SK-N-SH (cell line): Measurements from ENCODE around the gene LGALS13. TPM values are rescaled to one million over a fixed set of nuclear protein-coding genes. Genes with fewer than 3 reads are reported as not detected.

Source experiments
- CTCF ChIA-PET: fragments of 300-600, 350-600 bp; formaldehyde crosslinking; extraction: SDS; loops from one replicate; lab custom pipeline; 2021; lab: Yijun Ruan, JAX
- POLR2A ChIA-PET: fragments of 350-600 bp; sonication (Branson Sonifier 250); formaldehyde crosslinking; extraction: SDS; loops from one replicate; lab custom pipeline; 2020; ENCODE audit warnings: antibody characterized with exemption, inconsistent platforms; lab: Yijun Ruan, JAX
- DNase-seq: peaks from one replicate; pipeline ENCODE4 v3.0.0; 2012
- H2AFZ ChIP-seq: fragments of 200-600 bp; sonication (generic); 2 replicates; pipeline ENCODE4 v1.8.1; 2016; ENCODE audit warnings: antibody characterized with exemption, mild to moderate bottlenecking, low read depth
- H3F3A ChIP-seq: fragments of 200-600 bp; sonication (generic); replicated peaks from 2 replicates; pipeline ENCODE3; 2016; ENCODE audit warnings: antibody characterized with exemption, mild to moderate bottlenecking; ENCODE audit not compliant: insufficient read depth
- H3K27ac ChIP-seq, 2 experiments: fragments of 200-500 bp in 1 of 2; fragments of 200-600 bp in 1 of 2; sonication (Bioruptor generic) in 1 of 2; sonication (generic), shearing (Covaris generic) in 1 of 2; 2 replicates each; pipeline versions ENCODE4 v1.5.1 to v1.6.1; 2014 to 2016; ENCODE audit warnings: low read depth in 2 of 2, inconsistent platforms in 1 of 2, low read length in 1 of 2, mild to moderate bottlenecking in 1 of 2, mixed read lengths in 1 of 2
- H3K27me3 ChIP-seq: fragments of 200-600 bp; sonication (generic), shearing (Covaris generic); 2 replicates; pipeline ENCODE4 v1.6.1; 2016; ENCODE audit warnings: mixed run types; ENCODE audit not compliant: insufficient read depth
- H3K36me3 ChIP-seq, 2 experiments: fragments of 200-500 bp in 1 of 2; fragments of 200-600 bp in 1 of 2; sonication (Bioruptor generic) in 1 of 2; sonication (generic) in 1 of 2; replicated peaks in 1 of 2; 2 replicates each; pipeline versions ENCODE3 to v1.5.1; 2014 to 2016; ENCODE audit warnings: low read length in 1 of 2, mild to moderate bottlenecking in 1 of 2; ENCODE audit not compliant: insufficient read depth in 2 of 2, control insufficient read depth in 1 of 2
- H3K4me1 ChIP-seq, 2 experiments: fragments of 200-500 bp in 1 of 2; fragments of 200-600 bp in 1 of 2; sonication (Bioruptor generic) in 1 of 2; sonication (generic), shearing (Covaris generic) in 1 of 2; 2 replicates each; pipeline versions ENCODE4 v1.5.1 to v1.6.1; 2014 to 2016; ENCODE audit warnings: low read depth in 1 of 2, low read length in 1 of 2, mixed run types in 1 of 2; ENCODE audit not compliant: insufficient read depth in 2 of 2, control insufficient read depth in 1 of 2
- H3K4me2 ChIP-seq: fragments of 200-600 bp; sonication (generic), shearing (Covaris generic); 2 replicates; pipeline ENCODE4 v1.6.1; 2017; ENCODE audit warnings: mixed run types
- H3K4me3 ChIP-seq, 2 experiments: fragments of 200-500 bp in 1 of 2; fragments of 200-600 bp in 1 of 2; sonication (Bioruptor generic) in 1 of 2; sonication (generic), shearing (Covaris generic) in 1 of 2; 2 replicates each; pipeline versions ENCODE4 v1.5.1 to v1.8.1; 2014 to 2016; ENCODE audit warnings: low read depth in 2 of 2, inconsistent platforms in 1 of 2, low read length in 1 of 2, mild to moderate bottlenecking in 1 of 2, mixed read lengths in 1 of 2, moderate library complexity in 1 of 2
- H3K79me2 ChIP-seq: fragments of 200-600 bp; sonication (generic); 2 replicates; pipeline ENCODE4 v1.8.1; 2017; ENCODE audit warnings: mild to moderate bottlenecking; ENCODE audit not compliant: insufficient read depth
- H3K9ac ChIP-seq: fragments of 200-600 bp; sonication (generic); 2 replicates; pipeline ENCODE4 v1.6.1; 2017; ENCODE audit warnings: mixed run types
- H3K9me2 ChIP-seq: fragments of 200-600 bp; sonication (generic); 2 replicates; pipeline ENCODE4 v1.6.1; 2017; ENCODE audit warnings: mixed run types
- H3K9me3 ChIP-seq: fragments of 200-600 bp; sonication (generic); 2 replicates; pipeline ENCODE4 v1.6.1; 2017; ENCODE audit warnings: mixed run types, mild to moderate bottlenecking, moderate library complexity
- H4K20me1 ChIP-seq: fragments of 200-600 bp; sonication (generic); 2 replicates; pipeline ENCODE4 v1.6.1; 2017; ENCODE audit warnings: mild to moderate bottlenecking, mixed run types; ENCODE audit not compliant: insufficient read depth
- CHD2 ChIP-seq: fragments of 150-350 bp; IDR thresholded peaks from 2 replicates; pipeline ENCODE4 v1.6.1; 2018; ENCODE audit warnings: low read length; ENCODE audit not compliant: partially characterized antibody
- CTCF ChIP-seq: fragments of 200-600 bp; sonication (generic); IDR thresholded peaks from 2 replicates; pipeline ENCODE4 v1.6.1; 2017; ENCODE audit warnings: antibody characterized with exemption, mild to moderate bottlenecking, moderate library complexity
- ELF1 ChIP-seq: IDR thresholded peaks from 2 replicates; pipeline ENCODE4 v1.4.0; 2012
- EP300 ChIP-seq, 2 experiments: IDR thresholded peaks; 2 replicates each; pipeline versions ENCODE4 v1.4.0 to v1.6.1; 2012; ENCODE audit warnings: borderline replicate concordance in 1 of 2, low read depth in 1 of 2, low read length in 1 of 2
- EZH2phosphoT487 ChIP-seq: fragments of 200-600 bp; sonication (generic); IDR thresholded peaks from 2 replicates; pipeline ENCODE4 v1.6.1; 2017; ENCODE audit warnings: low read depth, mixed run types, mild to moderate bottlenecking, antibody characterized with exemption, moderate library complexity, borderline replicate concordance
- FOSL2 ChIP-seq: IDR thresholded peaks from 2 replicates; pipeline ENCODE4 v1.4.0; 2012; ENCODE audit warnings: low read depth, mild to moderate bottlenecking, moderate library complexity, borderline replicate concordance
- FOXJ3 ChIP-seq: sonication (generic); formaldehyde crosslinking; IDR thresholded peaks from 2 replicates; pipeline ENCODE4 v1.5.1; 2020; ENCODE audit warnings: mild to moderate bottlenecking, missing genetic modification reagents
- FOXM1 ChIP-seq: IDR thresholded peaks from 2 replicates; pipeline ENCODE4 v1.4.0; 2012; ENCODE audit warnings: low read depth, mild to moderate bottlenecking
- GABPA ChIP-seq: IDR thresholded peaks from 2 replicates; pipeline ENCODE4 v1.4.0; 2012; ENCODE audit warnings: low read depth, mild to moderate bottlenecking
- JUND ChIP-seq: IDR thresholded peaks from 2 replicates; pipeline ENCODE4 v1.4.0; 2012
- MEF2A ChIP-seq: IDR thresholded peaks from 2 replicates; pipeline ENCODE4 v1.4.0; 2012; ENCODE audit warnings: low read depth, borderline replicate concordance
- NRF1 ChIP-seq: IDR thresholded peaks from 2 replicates; pipeline ENCODE4 v1.6.1; 2012; ENCODE audit warnings: low read depth, mild to moderate bottlenecking, low read length
- PBX3 ChIP-seq: IDR thresholded peaks from 2 replicates; pipeline ENCODE4; 2012
- POLR2AphosphoS5 ChIP-seq: IDR thresholded peaks from 2 replicates; pipeline ENCODE4 v1.6.1; 2012; ENCODE audit warnings: low read depth, low read length
- RAD21 ChIP-seq: IDR thresholded peaks from 2 replicates; pipeline ENCODE4 v1.6.1; 2012; ENCODE audit warnings: mild to moderate bottlenecking, low read length
- RFX5 ChIP-seq: IDR thresholded peaks from 2 replicates; pipeline ENCODE4 v1.6.1; 2012; ENCODE audit warnings: mild to moderate bottlenecking, improper control_type of control experiment, low read length
- RXRA ChIP-seq: IDR thresholded peaks from 2 replicates; pipeline ENCODE4 v1.4.0; 2012; ENCODE audit warnings: low read depth, mild to moderate bottlenecking, borderline replicate concordance
- SIN3A ChIP-seq: IDR thresholded peaks from 2 replicates; pipeline ENCODE4 v1.6.1; 2012; ENCODE audit warnings: low read depth, mild to moderate bottlenecking, low read length, moderate library complexity, borderline replicate concordance
- SMC3 ChIP-seq: IDR thresholded peaks from 2 replicates; pipeline ENCODE4 v1.6.1; 2012; ENCODE audit warnings: low read depth, low read length, improper control_type of control experiment
- TCF12 ChIP-seq: IDR thresholded peaks from 2 replicates; pipeline ENCODE4 v1.4.0; 2012
- TEAD4 ChIP-seq: IDR thresholded peaks from 2 replicates; pipeline ENCODE4 v1.4.0; 2012; ENCODE audit warnings: mild to moderate bottlenecking, borderline replicate concordance; ENCODE audit not compliant: insufficient read depth
- YY1 ChIP-seq: IDR thresholded peaks from 2 replicates; pipeline ENCODE4 v1.4.0; 2012; ENCODE audit warnings: low read depth, mild to moderate bottlenecking
- WGBS: methylation state at CpG from one replicate; pipeline ENCODE4 v1.1.6; 2017; ENCODE audit warnings: low lambda C conversion rate; 5-methylcytosine and 5-hydroxymethylcytosine counted together
- polyA plus RNA-seq, 3 experiments: library from polyadenylated mRNA; depleted of rRNA; stranded (reverse); fragments of >200 nt; gene quantifications; 2 replicates each; pipeline ENCODE4 v1.2.3, GENCODE V29; 2012
- TF ChIP-seq, protein P1 (sequence below): fragments of 150-350 bp; IDR thresholded peaks from 2 replicates; pipeline ENCODE4 v1.6.1; 2016; ENCODE audit warnings: mild to moderate bottlenecking, low read depth, low read length
- TF ChIP-seq, protein P2 (sequence below): IDR thresholded peaks from 2 replicates; pipeline ENCODE4 v1.4.0; 2012; ENCODE audit warnings: low read depth, borderline replicate concordance

The LGALS13 gene
- polyA plus RNA-seq, 1 of the 3 experiments (the other 2 are of a cell fraction) = not detected

GRCh38 chr19:39641773-39642172 lies 39.4 kb downstream of the LGALS13 start:
- WGBS = 0% methylated on average over 1 of the region's 1 CpG
- no peak for TF ChIP-seq CHD2
- TF ChIP-seq ELF1 = no peak
- no peak for TF ChIP-seq JUND
- TF ChIP-seq SMC3 = no peak
- TF ChIP-seq RAD21 = no peak
- TF ChIP-seq MEF2A = no peak
- no peak for TF ChIP-seq SIN3A
- no peak for TF ChIP-seq RFX5
- no peak for TF ChIP-seq RXRA
- no peak for TF ChIP-seq PBX3
- TF ChIP-seq NRF1 = no peak
- TF ChIP-seq, protein P1, sequence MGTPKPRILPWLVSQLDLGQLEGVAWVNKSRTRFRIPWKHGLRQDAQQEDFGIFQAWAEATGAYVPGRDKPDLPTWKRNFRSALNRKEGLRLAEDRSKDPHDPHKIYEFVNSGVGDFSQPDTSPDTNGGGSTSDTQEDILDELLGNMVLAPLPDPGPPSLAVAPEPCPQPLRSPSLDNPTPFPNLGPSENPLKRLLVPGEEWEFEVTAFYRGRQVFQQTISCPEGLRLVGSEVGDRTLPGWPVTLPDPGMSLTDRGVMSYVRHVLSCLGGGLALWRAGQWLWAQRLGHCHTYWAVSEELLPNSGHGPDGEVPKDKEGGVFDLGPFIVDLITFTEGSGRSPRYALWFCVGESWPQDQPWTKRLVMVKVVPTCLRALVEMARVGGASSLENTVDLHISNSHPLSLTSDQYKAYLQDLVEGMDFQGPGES = no peak
- no peak for TF ChIP-seq YY1
- TF ChIP-seq, all 33 proteins: peak for 0

GRCh38 chr19:39643591-39643990 lies 41.3 kb downstream of the LGALS13 start:
- Histone ChIP-seq H3K27me3 (no peaks in the 10 kb centered on the region; the same call in 1 of the 2 replicates), H3K36me3 (no peaks in the 10 kb centered on the region), H3K4me1 (no peaks in the 10 kb centered on the region), H2AFZ (no peak overlapping the region), H3K9me2 (no peaks in the 10 kb centered on the region), H3F3A (no peaks in the 10 kb centered on the region)
- DNase-seq = no peak
- CTCF ChIA-PET = no interaction called here
- 0% methylated on average over 5 of the region's 5 CpGs for WGBS
- TF ChIP-seq, protein P2, sequence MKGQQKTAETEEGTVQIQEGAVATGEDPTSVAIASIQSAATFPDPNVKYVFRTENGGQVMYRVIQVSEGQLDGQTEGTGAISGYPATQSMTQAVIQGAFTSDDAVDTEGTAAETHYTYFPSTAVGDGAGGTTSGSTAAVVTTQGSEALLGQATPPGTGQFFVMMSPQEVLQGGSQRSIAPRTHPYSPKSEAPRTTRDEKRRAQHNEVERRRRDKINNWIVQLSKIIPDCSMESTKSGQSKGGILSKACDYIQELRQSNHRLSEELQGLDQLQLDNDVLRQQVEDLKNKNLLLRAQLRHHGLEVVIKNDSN = no peak
- no peak for TF ChIP-seq GABPA
- TF ChIP-seq FOXM1 = no peak
- TF ChIP-seq MEF2A = no peak
- TF ChIP-seq EP300 (IDR thresholded peaks at IDR 0.05; ENCODE audit: borderline replicate concordance in 1 of 2, low read depth in 1 of 2, low read length in 1 of 2) = no peak
- no peak for TF ChIP-seq TCF12
- TF ChIP-seq, protein P1 = no peak
- TF ChIP-seq EZH2phosphoT487 = no peak
- TF ChIP-seq JUND = no peak
- TF ChIP-seq SIN3A = no peak
- no peak for TF ChIP-seq POLR2AphosphoS5
- TF ChIP-seq FOXJ3 (CRISPR knock-in tag) = no peak
- no peak for TF ChIP-seq RXRA
- no peak for TF ChIP-seq CHD2
- no peak for TF ChIP-seq TEAD4
- TF ChIP-seq FOSL2 = no peak
- TF ChIP-seq CTCF = no peak
- TF ChIP-seq, all 33 proteins: peak for 0
- no peaks in the 10 kb centered on the region for H3K9me3 ChIP-seq
- H3K9ac ChIP-seq = no peak overlapping the region
- H3K27ac ChIP-seq = no peak overlapping the region
- POLR2A ChIA-PET = no interaction called here
- H3K4me2 ChIP-seq = no peak overlapping the region
- no peaks in the 10 kb centered on the region for H3K79me2 ChIP-seq
- no peak overlapping the region for H3K4me3 ChIP-seq
- H4K20me1 ChIP-seq = no peaks in the 10 kb centered on the region

More at GRCh38 chr19:39641773-39642172, 39.4 kb downstream of the LGALS13 start:
- H3F3A ChIP-seq = no peaks in the 10 kb centered on the region
- POLR2A ChIA-PET = no interaction called here
- no peak overlapping the region for H3K4me3 ChIP-seq
- no peak overlapping the region for H3K27ac ChIP-seq
- H3K9ac ChIP-seq = no peak overlapping the region
- H3K9me3 ChIP-seq = no peaks in the 10 kb centered on the region
- DNase-seq = no peak
- no peak overlapping the region for H3K4me2 ChIP-seq
- CTCF ChIA-PET = no interaction called here
- H3K4me1 ChIP-seq = no peaks in the 10 kb centered on the region
- H4K20me1 ChIP-seq = no peaks in the 10 kb centered on the region
- no peaks in the 10 kb centered on the region; the same call in 1 of the 2 replicates for H3K27me3 ChIP-seq
- no peaks in the 10 kb centered on the region for H3K9me2 ChIP-seq
- no peaks in the 10 kb centered on the region for H3K36me3 ChIP-seq
- H3K79me2 ChIP-seq = no peaks in the 10 kb centered on the region
- H2AFZ ChIP-seq = no peak overlapping the region
